Stimulated activated CD8-positive, alpha-beta memory T cell treated with anti-CD3 and anti-CD28 coated beads, Interleukin-12 subunit alpha, Interleukin-12 subunit beta, amount 100 ng/mL, for 4 hours (primary cell): ENCODE measurements around the gene PRDX3.
A peak's percentile ranks its signal among the peaks of the same experiment; 100 is the strongest.
"Not testable (repeated sequence)": the region's sequence is repeated elsewhere in the genome, so short reads cannot be mapped to it uniquely, and the experiment has no call there.

Experiments used
- DNase-seq: peaks from one replicate; pipeline ENCODE4 v3.0.0-alpha.2; 2020; ENCODE audit warnings: low read depth

PRDX3 gene

DNA sequence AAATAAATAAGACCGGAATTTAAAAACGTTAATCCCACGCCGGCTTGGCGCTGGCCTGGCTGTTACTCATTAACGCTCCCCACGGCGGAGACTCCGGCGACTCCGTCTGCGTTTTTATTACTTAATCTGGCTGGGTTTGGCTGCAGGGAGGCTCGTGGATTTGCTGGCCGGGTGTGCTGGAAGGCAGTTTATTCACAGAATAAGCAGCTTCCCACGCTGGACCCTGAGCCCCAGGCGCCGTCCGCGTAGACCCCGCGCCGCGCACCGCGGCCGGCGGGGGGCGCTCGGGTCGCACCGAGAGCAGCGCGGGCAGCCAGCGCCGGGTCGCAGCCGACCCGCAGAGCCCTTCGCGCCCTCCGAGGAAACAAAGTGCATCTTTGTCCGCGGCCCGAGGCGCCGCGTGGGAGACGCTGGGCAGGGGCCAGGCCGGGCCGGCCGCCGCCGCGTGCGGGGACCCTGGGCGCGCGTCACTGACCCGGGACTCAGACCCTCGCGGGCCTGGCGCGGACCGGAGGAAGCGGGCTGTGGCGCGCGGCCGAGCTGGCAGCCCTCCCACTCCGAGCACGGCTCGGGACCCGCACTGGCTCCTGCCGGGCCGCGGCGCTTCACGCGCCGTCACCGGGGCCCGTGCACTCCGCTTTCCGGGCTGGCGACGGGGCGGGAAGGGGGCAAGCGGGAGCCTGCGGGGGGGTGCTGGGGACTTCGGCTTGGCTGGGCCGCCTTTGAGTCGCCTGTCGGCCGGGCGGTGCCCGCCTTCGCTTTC lies 28.2 kb upstream of the PRDX3 start:
- DNase-seq = peak; percentile 70

DNA sequence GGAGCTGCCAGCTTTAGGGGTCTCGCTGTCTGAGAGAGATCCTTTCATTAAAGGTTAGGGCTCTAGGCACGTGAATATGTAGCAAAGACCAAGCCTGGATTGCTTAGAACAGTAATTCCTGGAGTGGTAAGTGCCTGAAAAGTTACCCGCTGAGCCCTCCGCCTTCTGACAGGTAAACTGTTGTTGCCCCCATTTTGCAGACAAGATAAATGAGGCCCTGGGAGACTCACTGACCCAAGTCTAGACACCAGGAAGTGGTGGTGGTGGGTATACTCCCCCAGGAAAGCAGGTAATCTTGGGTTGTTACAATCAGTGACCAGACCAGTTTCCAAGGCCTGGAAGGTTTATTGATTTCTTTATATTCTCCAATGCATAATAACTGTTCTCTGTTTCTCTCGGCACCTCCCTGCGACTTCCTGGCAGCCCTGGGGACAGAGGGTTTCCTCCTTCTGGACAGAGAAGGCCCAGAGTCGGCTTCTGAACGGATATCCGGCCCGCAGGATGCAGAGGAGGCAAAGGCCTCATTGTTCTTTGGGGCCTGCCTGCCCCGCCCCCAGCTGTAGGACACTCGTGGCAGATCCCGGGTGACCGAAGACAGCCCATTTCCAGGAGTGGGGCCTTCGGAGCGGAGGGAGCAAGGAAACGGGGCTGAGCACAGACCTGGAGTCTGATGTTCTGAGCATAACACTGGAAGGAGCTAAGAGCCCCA lies 27.4 kb upstream of the PRDX3 start:
- DNase-seq = peak; percentile 5

DNA sequence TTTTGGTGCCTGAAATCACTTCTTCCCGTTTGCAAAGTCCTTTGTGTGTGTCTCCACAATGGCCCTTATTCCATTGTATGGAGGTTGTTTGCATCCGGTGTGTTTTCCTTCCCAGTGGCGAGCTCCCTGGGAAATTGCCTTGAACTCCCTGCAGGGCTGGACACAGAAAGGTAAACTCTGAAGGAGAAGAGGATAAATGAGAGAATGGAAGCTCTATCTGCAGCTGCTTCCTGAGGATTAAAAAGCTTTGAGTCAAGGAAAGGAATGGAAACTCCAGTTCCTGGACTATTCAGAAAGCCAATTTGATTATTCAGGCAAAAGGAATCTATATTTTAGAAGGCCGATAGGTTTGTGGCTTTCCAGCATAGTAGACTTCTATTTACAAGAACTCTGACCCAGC lies 24.4 kb upstream of the PRDX3 start:
- no peak for DNase-seq

DNA sequence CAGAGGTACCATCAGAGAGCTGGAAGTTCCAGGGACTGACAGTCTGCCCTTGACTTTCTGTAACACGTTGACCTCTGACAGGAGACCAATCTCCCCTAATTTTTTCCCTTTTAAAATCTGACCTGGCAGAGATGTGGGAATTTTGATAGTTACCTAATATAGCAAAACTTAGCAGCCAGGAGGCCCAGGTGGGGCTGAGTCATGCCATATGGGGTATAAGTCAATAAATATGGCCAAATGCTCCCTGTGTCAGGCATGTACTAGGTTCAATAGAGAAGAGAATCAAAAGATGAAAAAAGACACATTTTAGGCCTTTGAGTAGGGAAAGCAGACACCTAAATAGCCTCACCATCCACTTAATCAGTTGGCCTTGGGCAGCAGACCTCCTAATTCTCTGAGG lies 22.6 kb upstream of the PRDX3 start:
- DNase-seq = no peak

DNA sequence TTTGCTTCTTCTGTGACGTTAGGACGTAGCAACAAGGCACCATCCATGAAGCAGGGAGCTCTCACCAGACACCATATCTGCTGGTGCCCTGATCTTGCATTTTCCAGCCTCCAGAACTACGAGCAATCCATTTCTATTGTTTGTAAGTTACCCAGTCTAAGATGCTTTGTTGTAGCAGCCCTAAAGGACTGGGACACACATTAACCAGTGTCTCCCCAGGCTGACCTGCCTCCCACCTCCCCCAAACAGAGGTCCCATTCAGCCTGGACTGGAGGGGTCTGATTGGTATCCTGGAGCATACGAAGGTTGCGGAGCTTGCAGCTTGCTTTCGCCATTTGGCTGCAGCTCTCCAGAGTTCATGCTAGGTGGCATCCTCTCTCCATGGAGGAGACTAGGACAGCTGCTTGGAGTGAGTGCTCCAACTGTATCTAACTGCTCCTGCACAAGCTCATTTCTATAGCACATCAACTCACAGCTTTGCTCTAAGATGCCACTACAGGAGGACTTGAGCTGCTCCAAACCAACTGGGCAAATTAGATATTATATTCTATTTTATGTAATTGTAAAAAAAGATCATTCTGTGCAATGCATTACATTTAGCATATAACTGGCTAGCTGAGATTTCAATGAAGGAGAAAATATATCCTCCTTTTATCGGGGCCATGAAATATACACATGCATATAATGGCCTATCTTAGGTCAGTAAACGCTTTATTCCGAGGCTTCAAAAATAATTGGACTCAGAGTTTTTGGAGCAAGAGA lies 20.8 kb upstream of the PRDX3 start:
- DNase-seq = no peak

DNA sequence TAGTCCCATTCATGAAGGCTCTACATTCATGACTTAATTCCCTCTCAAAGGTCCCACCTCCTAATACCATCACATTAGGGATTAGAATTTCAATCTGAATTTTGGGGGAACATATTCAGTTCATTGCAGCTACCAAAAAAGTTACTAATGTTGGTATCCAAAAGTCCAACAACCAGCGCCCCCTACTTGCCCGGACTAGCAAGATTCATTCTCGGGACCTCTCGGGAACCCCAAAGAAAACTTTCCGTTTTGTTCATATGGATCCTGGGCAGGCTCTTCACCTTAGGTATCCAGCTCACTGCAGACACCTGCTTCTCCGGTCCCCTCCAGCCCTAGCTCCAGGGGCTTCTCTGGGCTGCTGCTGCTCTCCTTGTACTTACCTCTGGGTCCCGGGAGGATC lies 19.8 kb upstream of the PRDX3 start:
- no peak for DNase-seq

DNA sequence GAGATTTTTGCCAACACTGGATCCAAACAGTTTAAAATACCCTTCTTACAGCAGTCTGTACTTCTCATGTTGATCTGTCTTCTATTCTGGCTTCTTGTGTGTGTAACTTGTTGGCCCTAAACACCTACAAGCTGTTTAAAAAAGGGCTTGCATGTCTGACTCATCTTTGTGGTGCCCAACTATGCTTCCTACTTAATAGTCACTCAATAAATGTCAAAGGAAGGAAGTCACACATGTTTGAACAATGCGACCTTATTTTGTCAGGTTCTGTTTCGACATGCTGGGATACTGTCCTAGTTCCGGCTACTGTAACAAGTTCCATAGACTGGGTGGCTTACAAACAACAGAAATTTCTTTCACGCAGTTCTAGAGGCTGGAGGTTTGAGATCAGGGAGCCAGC lies 19.3 kb upstream of the PRDX3 start:
- no peak for DNase-seq

DNA sequence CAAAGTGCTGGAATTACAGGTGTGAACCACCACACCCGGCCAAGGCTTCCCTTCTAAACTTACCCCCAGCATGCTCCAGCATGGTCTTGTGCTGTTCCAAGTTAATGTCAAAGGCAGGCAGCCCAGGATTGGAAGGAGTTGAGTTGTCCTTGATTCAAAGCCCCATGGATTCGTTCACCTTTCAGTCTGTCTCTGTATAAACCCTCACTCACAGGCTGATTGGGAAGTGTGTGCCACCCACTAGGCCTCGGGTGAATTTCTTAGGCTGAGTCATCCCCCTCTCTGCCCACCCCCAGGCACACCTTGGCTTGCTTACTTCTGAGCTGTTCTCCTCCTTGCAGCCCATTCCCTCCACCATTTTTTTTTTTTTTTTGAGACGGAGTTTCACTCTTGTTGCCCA lies 13.3 kb upstream of the PRDX3 start:
- no peak for DNase-seq

DNA sequence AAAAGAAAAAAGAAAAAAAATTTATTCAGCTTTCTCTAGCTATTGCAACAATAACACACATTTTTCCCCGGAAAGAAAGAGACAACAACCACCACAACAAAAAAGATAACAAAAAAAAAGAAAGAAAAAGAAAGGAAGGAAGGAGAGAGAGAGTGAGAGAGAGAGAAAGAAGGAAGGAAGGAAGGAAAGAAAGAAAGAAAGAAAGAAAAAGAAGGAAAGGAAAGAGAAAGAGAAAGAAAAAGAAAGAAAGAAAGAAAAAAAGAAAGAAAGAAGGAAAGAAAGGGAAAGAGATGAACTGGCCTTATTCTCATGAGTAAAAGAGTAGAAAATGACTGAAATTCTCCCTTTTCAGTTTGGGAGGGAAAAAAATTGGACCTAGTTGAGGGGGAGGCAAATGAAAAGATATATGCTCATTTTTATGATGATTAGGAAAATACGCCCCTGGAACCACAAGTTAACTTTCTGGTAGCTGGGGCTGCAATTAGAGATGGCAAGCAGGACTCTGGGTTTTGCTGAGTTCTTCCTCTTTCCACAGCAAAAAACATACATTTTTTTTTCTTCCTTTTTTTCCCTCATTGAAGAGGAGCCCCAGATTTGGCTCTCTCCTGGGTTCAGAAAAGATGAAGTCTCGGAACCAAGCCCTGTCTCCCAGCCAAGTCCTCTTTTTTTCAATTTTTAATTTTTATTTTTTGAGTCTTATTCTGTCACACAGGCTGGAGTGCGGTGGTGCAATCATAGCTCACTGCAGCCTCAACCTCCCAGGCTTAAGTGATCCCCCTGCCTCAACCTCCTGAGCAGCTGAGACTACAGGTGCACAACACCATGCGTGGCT lies 12.6 kb upstream of the PRDX3 start:
- DNase-seq = no peak

DNA sequence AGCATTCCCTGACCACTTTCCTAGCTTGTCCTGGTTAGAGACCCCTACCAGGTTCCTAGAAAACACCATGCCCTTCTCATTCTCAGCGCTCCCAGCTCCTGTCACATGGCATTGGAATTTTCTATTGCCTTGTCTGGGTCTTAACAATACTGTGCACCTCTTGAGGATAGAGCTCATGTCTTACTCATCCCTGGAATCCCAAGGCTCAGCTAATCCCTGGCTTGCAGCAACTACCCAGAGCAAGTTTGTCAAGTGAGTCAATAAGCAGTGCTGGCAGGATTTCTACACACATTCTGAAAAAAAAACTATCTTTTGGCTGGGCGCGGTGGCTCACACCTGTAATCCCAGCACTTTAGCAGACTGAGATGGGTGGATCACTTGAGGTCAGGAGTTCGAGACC lies 11.7 kb upstream of the PRDX3 start:
- DNase-seq = no peak

DNA sequence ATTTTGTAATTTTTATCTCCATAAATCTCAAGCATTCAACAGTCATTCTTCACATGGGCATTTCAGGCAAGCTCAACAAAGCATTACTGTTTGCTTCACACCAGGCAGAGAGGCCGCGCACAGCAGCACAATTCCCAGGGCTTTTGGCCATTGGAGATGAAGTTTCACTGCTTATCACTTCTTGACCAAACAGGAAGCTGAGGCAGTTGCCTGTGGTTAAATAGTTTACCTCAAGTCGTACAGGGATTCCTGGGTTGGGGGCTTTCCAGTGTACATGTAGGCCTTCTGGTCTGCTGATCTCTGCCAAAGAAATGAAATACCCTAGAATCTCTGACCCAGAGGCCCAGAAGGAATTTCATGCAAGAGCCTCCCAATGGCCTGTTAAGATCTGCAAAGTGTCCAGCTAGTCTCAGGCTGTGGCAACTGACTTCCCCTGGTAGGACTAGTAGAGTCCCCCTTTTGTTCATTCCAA lies 11.2 kb upstream of the PRDX3 start:
- DNase-seq = no peak

DNA sequence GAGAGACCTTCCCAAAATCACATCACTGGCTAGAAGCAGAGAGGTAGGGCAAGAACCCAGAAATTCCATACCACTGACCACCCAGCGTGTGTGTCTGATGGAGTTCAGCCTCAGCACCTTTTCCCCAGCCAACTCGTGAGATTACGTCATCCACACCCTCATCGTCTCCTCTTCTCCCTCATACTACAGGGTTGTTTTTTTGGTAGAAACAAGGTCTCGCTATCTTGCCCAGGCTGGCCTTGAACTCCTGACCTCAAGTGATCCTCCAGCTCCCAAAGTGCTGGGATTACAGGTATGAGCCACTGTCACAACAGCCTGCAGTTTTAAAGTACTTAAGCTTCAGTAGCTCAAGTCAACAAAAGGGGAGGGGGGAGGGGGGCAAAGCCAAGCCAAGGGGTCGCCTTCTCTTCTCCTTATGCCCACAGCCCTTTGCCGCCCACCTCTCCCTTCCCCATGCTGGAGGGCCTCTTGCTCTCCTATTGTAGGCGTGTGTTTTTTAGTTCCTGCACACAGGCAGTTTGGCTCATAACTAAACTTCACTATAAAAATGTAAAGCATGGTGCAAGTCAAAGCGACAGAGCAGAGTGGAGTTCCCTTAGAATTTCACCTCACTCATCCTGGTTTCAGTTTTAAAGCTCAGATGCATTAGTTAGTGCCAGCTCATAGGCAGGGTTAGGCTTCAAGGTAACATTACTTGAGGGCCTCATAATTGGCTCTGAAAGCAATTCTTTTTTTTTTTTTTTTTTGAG lies 5.2 kb upstream of the PRDX3 start:
- no peak for DNase-seq

DNA sequence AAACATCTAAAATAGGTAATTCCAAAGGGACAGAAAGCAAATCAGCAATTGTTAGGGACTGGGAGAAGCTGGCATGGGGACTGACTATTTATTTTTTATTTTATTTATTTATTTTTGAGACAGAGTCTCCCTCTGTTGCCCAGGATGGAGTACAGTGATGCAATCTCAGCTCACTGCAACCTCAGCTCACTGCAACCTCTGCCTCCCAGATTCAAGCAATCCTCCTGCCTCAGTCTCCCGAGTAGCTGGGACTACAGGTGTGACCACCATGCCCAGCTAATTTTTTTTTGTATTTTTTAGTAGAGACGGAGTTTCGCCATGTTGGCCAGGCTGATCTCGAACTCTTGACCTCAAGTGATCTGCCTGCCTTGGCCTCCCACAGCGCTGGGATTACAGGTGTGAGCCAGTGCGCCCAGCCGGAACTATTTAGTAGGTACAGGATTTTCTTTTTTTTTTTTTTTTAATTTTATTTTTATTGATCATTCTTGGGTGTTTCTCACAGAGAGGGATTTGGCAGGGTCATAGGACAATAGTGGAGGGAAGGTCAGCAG lies 2.3 kb upstream of the PRDX3 start:
- DNase-seq = not testable (repeated sequence)

DNA sequence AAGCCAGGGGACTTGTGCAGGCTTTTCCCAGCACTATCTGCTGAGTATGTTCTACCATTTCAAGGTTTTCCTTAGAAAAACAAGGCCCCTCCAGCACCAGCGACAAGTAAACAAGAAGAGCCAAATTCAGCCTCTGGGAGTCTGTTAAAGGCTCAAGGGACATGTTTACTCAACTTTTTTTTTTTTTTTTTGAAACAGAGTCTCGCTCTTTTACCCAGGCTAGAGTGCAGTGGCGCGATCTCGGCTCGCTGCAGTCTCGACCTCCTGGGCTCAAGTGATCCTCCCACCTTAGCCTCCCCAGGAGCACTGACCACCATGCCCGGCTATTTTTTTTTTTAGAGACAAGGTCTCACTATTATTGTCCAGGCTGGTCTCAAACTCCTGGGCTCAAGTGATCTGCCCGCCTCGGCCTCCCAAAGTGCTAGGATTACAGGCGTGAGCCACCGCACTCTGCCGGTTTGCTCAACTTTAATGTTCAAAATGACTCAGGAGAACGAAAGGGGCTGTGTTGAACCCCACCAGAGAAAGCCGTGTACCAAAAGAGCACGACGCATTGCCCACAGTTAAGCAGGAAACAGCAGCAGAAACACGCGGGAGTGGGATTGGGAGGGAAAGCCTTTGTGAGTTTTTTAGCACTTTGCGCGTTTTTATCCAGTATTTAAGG lies 772 bp downstream of the PRDX3 start:
- DNase-seq = no peak

DNA sequence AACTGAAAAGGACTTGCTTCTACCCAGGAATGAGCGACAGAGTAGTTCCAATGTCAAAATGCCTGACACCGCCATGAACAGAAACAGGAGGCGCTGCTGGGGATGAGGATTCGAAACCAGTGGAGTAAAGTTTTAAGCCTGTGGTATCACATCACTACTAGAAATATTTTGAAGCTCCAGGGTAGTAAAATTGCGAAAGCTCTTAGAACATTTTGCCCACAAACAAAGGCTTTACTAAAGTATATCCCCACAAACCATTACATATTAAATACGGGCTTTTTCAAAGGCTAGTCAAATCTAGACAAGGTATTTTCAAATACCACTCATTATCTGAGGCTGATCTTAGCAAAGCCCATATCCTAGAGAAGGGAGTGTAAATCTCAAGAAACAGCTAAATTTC lies 2.4 kb downstream of the PRDX3 start:
- DNase-seq = no peak

DNA sequence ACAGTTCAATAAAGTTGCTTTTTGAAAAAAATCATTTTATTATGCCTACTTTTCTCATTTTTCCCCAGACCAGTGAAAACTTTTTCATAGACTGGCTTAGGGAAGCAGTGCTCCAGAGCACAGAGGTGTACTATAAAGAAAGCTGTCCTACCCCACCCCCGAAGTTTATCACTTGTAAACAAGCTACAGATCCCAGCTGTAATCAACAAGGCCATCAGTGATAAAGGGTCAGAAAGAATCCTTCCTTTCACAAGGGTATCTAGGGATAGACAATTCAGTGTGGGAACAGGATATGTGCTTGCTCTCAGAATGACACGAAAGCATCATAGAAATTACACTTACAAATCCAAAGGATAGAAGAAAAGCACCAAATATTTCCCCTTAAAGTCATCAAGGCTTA lies 4.5 kb downstream of the PRDX3 start:
- DNase-seq = no peak

DNA sequence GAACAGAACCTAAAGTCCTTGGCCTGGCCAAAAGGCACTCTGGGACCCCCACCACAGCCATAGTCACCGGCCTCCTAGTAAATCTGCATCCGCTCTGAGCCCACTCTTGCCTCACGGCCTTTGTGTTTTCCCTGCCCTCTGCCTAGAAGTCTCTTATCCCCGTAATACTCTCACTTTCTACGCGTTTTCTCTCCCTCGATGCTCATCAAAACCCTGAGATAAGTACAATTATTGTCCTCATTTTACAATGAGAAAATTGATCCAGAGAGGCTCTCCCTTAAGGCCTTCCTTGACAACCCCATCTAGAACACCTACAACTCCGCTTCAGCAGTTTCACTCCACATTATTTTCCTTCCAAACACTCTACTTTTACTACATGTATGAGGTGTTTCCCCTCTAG lies 11.6 kb downstream of the PRDX3 start:
- DNase-seq = no peak

DNA sequence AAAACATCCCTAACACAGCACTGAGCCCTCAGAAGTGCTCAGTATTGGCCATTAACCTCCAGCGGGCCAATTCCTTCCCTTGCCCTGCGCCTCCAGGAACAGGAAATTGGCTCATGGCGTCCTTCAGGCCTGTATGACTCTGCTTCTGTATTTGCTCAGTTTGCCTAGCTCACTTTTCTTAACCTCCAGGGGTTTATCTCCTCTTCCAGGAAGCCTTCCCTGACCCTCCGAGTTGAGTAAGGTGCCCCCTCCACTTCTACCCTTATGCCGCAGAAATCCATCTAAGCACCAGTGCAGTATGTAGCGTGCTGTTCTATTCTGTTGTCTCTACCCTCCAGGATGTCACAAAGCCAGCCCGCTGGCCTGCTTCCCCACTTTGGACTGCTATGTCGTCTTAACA lies 12.0 kb downstream of the PRDX3 start:
- no peak for DNase-seq

DNA sequence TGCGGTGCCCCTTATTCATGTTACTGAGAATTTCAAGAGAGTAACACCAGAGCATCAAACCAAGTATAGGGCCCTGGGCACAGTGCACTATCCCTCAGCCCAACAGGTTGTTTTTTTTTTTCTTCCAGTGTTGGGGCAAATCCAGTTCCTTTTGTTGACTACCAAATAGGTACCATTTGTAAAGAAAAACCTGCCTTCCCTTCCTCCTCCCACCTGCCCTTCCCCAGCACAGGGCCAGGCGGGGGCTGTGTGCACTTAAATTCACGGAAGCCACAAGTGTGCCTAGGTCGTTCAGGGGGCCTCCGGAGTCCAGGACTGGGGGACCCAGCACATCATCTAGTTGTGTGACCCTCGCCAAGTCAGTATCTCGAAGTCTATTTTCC lies 12.5 kb downstream of the PRDX3 start:
- no peak for DNase-seq
